HG03066 (cell line): ENCODE data around the gene ZC3H8.

ENCODE experiments used
- ATAC-seq: cut with Tn5 transposase; IDR thresholded peaks from one replicate; pipeline ENCODE4 v1.9.1; 2021; ENCODE audit warnings: low read depth; ENCODE audit not compliant: unreplicated experiment

ZC3H8 gene

GRCh38 chr2:112166806-112167499, 87.9 kb downstream of the ZC3H8 start:
- no peak for ATAC-seq

GRCh38 chr2:112165296-112165695, 89.5 kb downstream of the ZC3H8 start:
- ATAC-seq: no peak

- no peak for ATAC-seq
These were observed 90.0 kb downstream of the ZC3H8 start for GRCh38 chr2:112164876-112165275.

- ATAC-seq: no peak
These were observed 91.3 kb downstream of the ZC3H8 start for GRCh38 chr2:112163541-112163981.

- ATAC-seq: no peak
These were observed 91.9 kb downstream of the ZC3H8 start for GRCh38 chr2:112162956-112163355.

GRCh38 chr2:112162341-112162740, 92.5 kb downstream of the ZC3H8 start:
- ATAC-seq: no peak
